Adrenal gland (tissue), 12 donors: Measurements from ENCODE around the gene SRCIN1. TPM values are rescaled to one million over a fixed set of nuclear protein-coding genes. Genes with fewer than 3 reads are reported as not detected.

Source experiments
- DNase-seq, 7 donors: peaks; one replicate each; pipeline ENCODE4 v3.0.0-alpha.2; 2019 to 2020
- H3K27ac ChIP-seq, 5 donors: fragments of 200-600 bp; sonication (generic) in 4 of 5; 1 replicate in 3 of 5; 2 replicates in 2 of 5; pipeline versions ENCODE4 v1.5.1 to v1.8.0; 2016 to 2020; ENCODE audit warnings: mild to moderate bottlenecking in 1 of 5
- H3K27me3 ChIP-seq: fragments of 200-600 bp; 2 replicates; pipeline ENCODE4 v1.8.0; 2021
- H3K36me3 ChIP-seq, 2 donors: fragments of 200-600 bp; replicated peaks in 1 of 2; 1 replicate in 1 of 2; 2 replicates in 1 of 2; pipeline versions ENCODE4 v1.5.1 to v1.8.0; 2018 to 2022
- H3K4me1 ChIP-seq, 2 donors: fragments of 200-600 bp; replicated peaks in 1 of 2; 1 replicate in 1 of 2; 2 replicates in 1 of 2; pipeline versions ENCODE4 v1.5.1 to v1.8.0; 2018 to 2021
- H3K4me3 ChIP-seq, 4 donors: fragments of 200-600 bp; sonication (generic) in 3 of 4; one replicate each; pipeline ENCODE4 v1.5.1; 2016 to 2018
- H3K9me3 ChIP-seq, 3 donors: fragments of 200-600 bp; sonication (generic) in 1 of 3; replicated peaks in 1 of 3; 1 replicate in 2 of 3; 2 replicates in 1 of 3; pipeline versions ENCODE4 v1.5.1 to v1.8.0; 2016 to 2021
- CTCF ChIP-seq, 6 experiments: fragments of 450-650 bp in 4 of 6; fragments of 200-600 bp in 2 of 6; sonication (generic) in 1 of 6; IDR thresholded peaks; 1 replicate in 5 of 6; 2 replicates in 1 of 6; pipeline versions ENCODE4 v1.5.1 to v1.8.0; 2016 to 2021; ENCODE audit warnings: antibody characterized with exemption in 6 of 6, mild to moderate bottlenecking in 2 of 6, moderate library complexity in 1 of 6
- POLR2A ChIP-seq, 2 donors: fragments of 450-650 bp; IDR thresholded peaks; one replicate each; pipeline ENCODE4 v1.6.1; 2017; ENCODE audit warnings: antibody characterized with exemption in 2 of 2, mild to moderate bottlenecking in 2 of 2, moderate library complexity in 1 of 2
- WGBS, 4 donors: extraction: QIAGEN DNeasy Blood & Tissue Kit in 2 of 4; methylation state at CpG; one replicate each; pipeline versions ENCODE4 v1.1.5 to v1.1.7; 2013 to 2017; 5-methylcytosine and 5-hydroxymethylcytosine counted together
- intact Hi-C, 2 donors: fragments of 100-400 bp; cut with DNase I; formaldehyde crosslinking; loops; one replicate each; pipeline versions ENCODE4 v1.14.1 to v1.15.0; 2022 to 2023
- polyA plus RNA-seq, 3 donors: library from polyadenylated mRNA; stranded (reverse); fragments of 200-250 nt in 2 of 3; fragments of 350-450 nt in 1 of 3; fragmentation: Illumina TruSeq in 1 of 3; extraction: RNeasy Lipid Tissue Mini Kit (QIAGEN cat#74804) in 1 of 3; gene quantifications; one replicate each; pipeline ENCODE4 v1.2.3, GENCODE V29; 2013 to 2014
- total RNA-seq, 9 donors: library from RNA; depleted of rRNA in 4 of 9; stranded (reverse); fragments of >200 nt in 4 of 9; fragments of 120-200 nt in 1 of 9; fragmentation: NEBNext Ultra II Directional in 1 of 9; extraction: Animal tissue kit (Norgen Biotek cat#: 25700) in 1 of 9; gene quantifications; one replicate each; pipeline versions ENCODE4 v1.1.0 to v1.2.4, GENCODE V29; 2013 to 2023
- donor health status: healthy with polysubstance abuse.
- donor health status: Bipolar disorder and iron deficiency.
- donor health status: DM: yes; HTN: yes; CAD: no.
- donor health status: DM: no; HTN: no; CAD: no.
- donor health status: DM: no; HTN: no; CAD: no.
- donor health status: DM: yes; HTN: yes; CAD: no.

SRCIN1 gene
- total and polyA plus RNA-seq, 12 donors, result 0.44 to 33.1 (median 1.6) TPM; not detected in 2

- Histone ChIP-seq H3K9me3 (no peaks in the 10 kb centered on the region), H3K27me3 (peaks cover 32% of the 10 kb centered on the region), H3K36me3 (no peaks in the 10 kb centered on the region), H3K4me1 (no peaks in the 10 kb centered on the region), H3K27ac (no peak overlapping the region), H3K4me3 (no peak overlapping the region)
- TF ChIP-seq CTCF (IDR thresholded peaks at IDR 0.05), result no peak
- TF ChIP-seq POLR2A (IDR thresholded peaks at IDR 0.05), result no peak
- intact Hi-C loops, result no loop called here
- WGBS, 4 donors, result 57 to 68% (median 61%) methylated on average over 13 of the region's 13 CpGs
- no peak for DNase-seq
Measured at GRCh38 chr17:38594152-38594551, 11.6 kb downstream of the SRCIN1 start.

- intact Hi-C loops, result no loop called here
Measured at GRCh38 chr17:38592487-38592886, 13.3 kb downstream of the SRCIN1 start.

GRCh38 chr17:38591759-38592241 is 14.0 kb downstream of the SRCIN1 start:
- H3K27ac ChIP-seq, result no peak overlapping the region
- intact Hi-C loops, result no loop called here
- no peaks in the 10 kb centered on the region for H3K36me3 ChIP-seq
- WGBS, 4 donors, result 63 to 66% (median 65%) methylated on average over 4 to 5 of the region's 5 CpGs; no CpG with 5 or more reads in 1 of the 4 donors
- H3K9me3 ChIP-seq, result no peaks in the 10 kb centered on the region
- peaks cover 44% of the 10 kb centered on the region for H3K27me3 ChIP-seq
- TF ChIP-seq CTCF (IDR thresholded peaks at IDR 0.05) (no peak), POLR2A (IDR thresholded peaks at IDR 0.05) (no peak)
- H3K4me1 ChIP-seq, result no peaks in the 10 kb centered on the region
- peak in 1 of 7 donors; percentile 10 for DNase-seq
- H3K4me3 ChIP-seq, result no peak overlapping the region

More at GRCh38 chr17:38592487-38592886, 13.3 kb downstream of the SRCIN1 start:
- Histone ChIP-seq H3K36me3 (no peaks in the 10 kb centered on the region), H3K27me3 (peaks cover 37% of the 10 kb centered on the region), H3K27ac (no peak overlapping the region), H3K4me3 (no peak overlapping the region), H3K4me1 (no peaks in the 10 kb centered on the region), H3K9me3 (no peaks in the 10 kb centered on the region)
- DNase-seq, result no peak
- TF ChIP-seq POLR2A (IDR thresholded peaks at IDR 0.05), result no peak
- no peak for TF ChIP-seq CTCF (IDR thresholded peaks at IDR 0.05)

- no peak overlapping the region for H3K27ac ChIP-seq
- H3K4me3 ChIP-seq, result no peak overlapping the region
- no peaks in the 10 kb centered on the region for H3K36me3 ChIP-seq
- no peaks in the 10 kb centered on the region for H3K4me1 ChIP-seq
- H3K9me3 ChIP-seq, result no peaks in the 10 kb centered on the region
- 73 to 76% (median 74%) methylated on average over 5 to 6 of the region's 6 CpGs for WGBS, 4 donors
- intact Hi-C loops, result no loop called here
- TF ChIP-seq POLR2A (IDR thresholded peaks at IDR 0.05), result no peak
- TF ChIP-seq CTCF (IDR thresholded peaks at IDR 0.05), result no peak
- DNase-seq, result no peak
- H3K27me3 ChIP-seq, result peaks cover 48% of the 10 kb centered on the region
Measured at GRCh38 chr17:38590988-38591758, 14.6 kb downstream of the SRCIN1 start.
